Fibroblast of lung (primary cell): ENCODE data around the gene CMTM6. TPM values are rescaled to one million over a fixed set of nuclear protein-coding genes. Genes with fewer than 3 reads are reported as not detected.

Experiments used
- DNase-seq, 2 donors: peaks; one replicate each; pipeline versions ENCODE4 v3.0.0 to v3.0.0-alpha.2; 2010; ENCODE audit warnings: low read depth in 2 of 2
- H2AFZ ChIP-seq: 2 replicates; pipeline ENCODE4 v1.5.1; 2012; ENCODE audit warnings: low read length, control low read depth, inconsistent platforms
- H3K27ac ChIP-seq: 2 replicates; pipeline ENCODE4 v1.5.1; 2011; ENCODE audit warnings: low read length, control low read depth; ENCODE audit not compliant: insufficient read depth
- H3K27me3 ChIP-seq: 2 replicates; pipeline ENCODE4 v1.5.1; 2011; ENCODE audit warnings: mild to moderate bottlenecking, low read length; ENCODE audit not compliant: control insufficient read depth, insufficient read depth
- H3K36me3 ChIP-seq: 2 replicates; pipeline ENCODE4 v1.5.1; 2011; ENCODE audit warnings: low read length; ENCODE audit not compliant: control insufficient read depth, insufficient read depth
- H3K4me1 ChIP-seq: 2 replicates; pipeline ENCODE4 v1.5.1; 2011; ENCODE audit warnings: low read length; ENCODE audit not compliant: control insufficient read depth, insufficient read depth; ENCODE audit errors: extremely low read depth
- H3K4me2 ChIP-seq: 2 replicates; pipeline ENCODE4 v1.5.1; 2011; ENCODE audit warnings: low read length, control low read depth; ENCODE audit not compliant: insufficient read depth; ENCODE audit errors: extremely low read depth
- H3K4me3 ChIP-seq, 4 experiments: fragments of 200-600 bp in 1 of 4; sonication (generic) in 1 of 4; replicated peaks in 1 of 4; 2 replicates each; pipeline ENCODE4 v1.5.1; 2011 to 2016; ENCODE audit warnings: low read length in 4 of 4, low read depth in 3 of 4, mild to moderate bottlenecking in 3 of 4, control low read depth in 2 of 4, inconsistent platforms in 1 of 4, mixed read lengths in 1 of 4; ENCODE audit not compliant: insufficient read depth in 1 of 4; ENCODE audit errors: control extremely low read depth in 1 of 4
- H3K79me2 ChIP-seq: 2 replicates; pipeline ENCODE4 v1.5.1; 2012; ENCODE audit warnings: mild to moderate bottlenecking, low read length, inconsistent platforms; ENCODE audit not compliant: control insufficient read depth, insufficient read depth
- H3K9ac ChIP-seq: 2 replicates; pipeline ENCODE4 v1.5.1; 2011; ENCODE audit warnings: mild to moderate bottlenecking, low read length, control low read depth; ENCODE audit not compliant: insufficient read depth
- H3K9me3 ChIP-seq: 2 replicates; pipeline ENCODE4 v1.5.1; 2012; ENCODE audit warnings: low read depth, low read length; ENCODE audit not compliant: control insufficient read depth, insufficient read depth
- H4K20me1 ChIP-seq: 2 replicates; pipeline ENCODE4 v1.5.1; 2011; ENCODE audit warnings: low read length; ENCODE audit not compliant: control insufficient read depth, insufficient read depth; ENCODE audit errors: extremely low read depth
- CTCF ChIP-seq, 2 donors: IDR thresholded peaks in 1 of 2; conservative IDR thresholded peaks in 1 of 2; 1 replicate in 1 of 2; 2 replicates in 1 of 2; pipeline ENCODE4 v1.5.1; 2011 to 2012; ENCODE audit warnings: low read length in 2 of 2, control low read depth in 1 of 2, inconsistent platforms in 1 of 2, low read depth in 1 of 2, mild to moderate bottlenecking in 1 of 2
- EZH2 ChIP-seq: IDR thresholded peaks from 2 replicates; pipeline ENCODE4 v1.5.1; 2012; ENCODE audit warnings: low read length, control low read depth, mild to moderate bottlenecking; ENCODE audit errors: missing control alignments
- polyA plus RNA-seq, 2 donors: library from polyadenylated mRNA; depleted of rRNA in 1 of 2; stranded (reverse) in 1 of 2; unstranded in 1 of 2; fragments of >200 nt; gene quantifications; 2 replicates each; pipeline ENCODE4 v1.2.1, GENCODE V29; 2011 to 2012; ENCODE audit warnings: missing spikeins in 1 of 2
- total RNA-seq: library from RNA; depleted of rRNA; stranded (reverse); fragments of >200 nt; gene quantifications from 2 replicates; pipeline ENCODE4 v1.2.1, GENCODE V29; 2014

The CMTM6 gene
- total and polyA plus RNA-seq, 2 donors (not counting 1 experiment from before 2014, with no cell fraction given) = 74.1 to 76.5 TPM

- H3K79me2 ChIP-seq = no peaks in the 10 kb centered on the region
- H3K9ac ChIP-seq = no peak overlapping the region
- TF ChIP-seq EZH2 (no peak), CTCF (conservative IDR thresholded peaks at IDR 0.05 in 1 of 2, IDR thresholded peaks at IDR 0.05 in 1 of 2; ENCODE audit: low read depth in 1 of 2, low read length in 2 of 2) (no peak)
- no peaks in the 10 kb centered on the region for H4K20me1 ChIP-seq
- no peak overlapping the region for H3K27ac ChIP-seq
- H3K4me3 ChIP-seq = no peak overlapping the region
- H3K4me2 ChIP-seq = no peak overlapping the region
- no peaks in the 10 kb centered on the region for H3K36me3 ChIP-seq
- no peak overlapping the region for H2AFZ ChIP-seq
- no peak for DNase-seq
- H3K4me1 ChIP-seq = no peaks in the 10 kb centered on the region
- H3K9me3 ChIP-seq = no peaks in the 10 kb centered on the region
- no peaks in the 10 kb centered on the region for H3K27me3 ChIP-seq
Measured at GRCh38 chr3:32460031-32460749, 42.5 kb downstream of the CMTM6 start.

- Histone ChIP-seq H3K9ac (no peak overlapping the region), H2AFZ (no peak overlapping the region), H3K36me3 (no peaks in the 10 kb centered on the region), H3K4me2 (no peak overlapping the region), H3K4me1 (no peaks in the 10 kb centered on the region), H3K9me3 (no peaks in the 10 kb centered on the region), H3K4me3 (no peak overlapping the region), H3K27ac (no peak overlapping the region), H3K79me2 (no peaks in the 10 kb centered on the region), H4K20me1 (no peaks in the 10 kb centered on the region), H3K27me3 (no peaks in the 10 kb centered on the region)
- no peak for DNase-seq
- TF ChIP-seq EZH2 (no peak), CTCF (conservative IDR thresholded peaks at IDR 0.05 in 1 of 2, IDR thresholded peaks at IDR 0.05 in 1 of 2; ENCODE audit: low read depth in 1 of 2, low read length in 2 of 2) (no peak)
Measured at GRCh38 chr3:32459450-32459849, 43.2 kb downstream of the CMTM6 start.

GRCh38 chr3:32457971-32458471, 44.6 kb downstream of the CMTM6 start:
- Histone ChIP-seq H3K4me1 (no peaks in the 10 kb centered on the region), H3K9me3 (no peaks in the 10 kb centered on the region), H3K27me3 (no peaks in the 10 kb centered on the region), H3K9ac (no peak overlapping the region), H3K4me2 (no peak overlapping the region), H3K4me3 (no peak overlapping the region), H3K36me3 (no peaks in the 10 kb centered on the region), H2AFZ (no peak overlapping the region), H4K20me1 (no peaks in the 10 kb centered on the region), H3K27ac (no peak overlapping the region), H3K79me2 (no peaks in the 10 kb centered on the region)
- TF ChIP-seq EZH2 (no peak), CTCF (conservative IDR thresholded peaks at IDR 0.05 in 1 of 2, IDR thresholded peaks at IDR 0.05 in 1 of 2; ENCODE audit: low read depth in 1 of 2, low read length in 2 of 2) (no peak)
- no peak for DNase-seq
